GM19035 (cell line): ENCODE data around the gene LY86.

Source experiments
- ATAC-seq: cut with Tn5 transposase; IDR thresholded peaks from one replicate; pipeline ENCODE4 v1.9.1; 2021; ENCODE audit not compliant: unreplicated experiment

The LY86 gene

DNA sequence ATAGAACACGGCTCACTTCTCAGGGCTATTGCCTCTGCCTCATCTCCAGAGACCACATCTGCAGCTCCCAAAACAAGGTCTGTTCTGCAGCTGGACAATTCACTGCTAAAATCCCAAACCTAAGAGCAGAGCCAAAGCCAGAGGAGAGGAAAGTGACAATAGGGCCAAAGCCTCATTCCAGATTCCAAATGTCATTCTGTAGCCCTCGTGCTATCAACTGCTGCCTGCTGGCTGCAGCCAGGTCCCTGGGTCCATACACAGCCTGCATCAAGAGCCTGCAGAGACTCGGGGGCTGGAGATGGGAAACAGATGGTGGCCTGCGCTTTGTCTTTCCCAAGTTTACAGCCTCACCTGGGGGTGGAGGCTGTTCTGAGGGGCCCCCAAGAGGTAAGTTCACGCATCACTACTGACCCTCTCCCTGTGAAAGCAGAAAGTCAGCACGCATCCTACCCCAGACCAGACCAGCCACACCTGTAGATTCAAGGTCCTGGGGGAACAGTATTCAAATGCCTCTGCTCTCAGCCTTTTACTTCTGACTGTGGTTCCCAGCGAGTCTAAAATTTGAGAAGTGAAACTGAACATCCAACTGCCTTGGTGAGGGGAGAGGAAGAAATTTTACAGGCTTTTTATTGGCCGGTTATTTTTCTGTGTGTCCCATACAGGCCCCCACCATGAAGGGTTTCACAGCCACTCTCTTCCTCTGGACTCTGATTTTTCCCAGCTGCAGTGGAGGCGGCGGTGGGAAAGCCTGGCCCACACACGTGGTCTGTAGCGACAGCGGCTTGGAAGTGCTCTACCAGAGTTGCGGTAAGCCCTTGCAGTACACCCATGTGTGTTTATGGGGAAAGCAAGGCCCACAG lies at the start of gene LY86:
TSS of gene LY86 (plus strand) at position 657 of the 860 bp plus-strand sequence. CDS start at position 672, 15 bp downstream.
- ATAC-seq: peak; percentile 49

DNA sequence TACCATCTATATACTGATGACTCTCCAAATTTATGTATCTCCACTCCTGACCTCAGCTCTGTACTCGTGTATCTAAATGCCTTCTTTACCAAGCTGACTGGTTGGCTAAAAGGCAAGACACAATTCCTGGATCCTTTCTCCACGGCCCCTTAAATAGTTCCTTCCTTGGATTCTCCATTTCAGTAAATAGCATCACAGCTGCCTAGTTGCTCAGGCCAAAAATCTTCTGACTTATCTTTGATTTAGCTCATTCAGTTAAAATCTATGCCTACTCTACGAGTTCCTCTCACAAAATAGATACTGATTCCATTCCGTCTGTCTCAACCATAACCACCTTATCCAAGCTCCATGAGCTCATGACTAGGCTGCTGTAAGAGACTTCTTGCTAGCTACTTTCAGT lies 49.5 kb upstream of the LY86 start:
- ATAC-seq: no peak

DNA sequence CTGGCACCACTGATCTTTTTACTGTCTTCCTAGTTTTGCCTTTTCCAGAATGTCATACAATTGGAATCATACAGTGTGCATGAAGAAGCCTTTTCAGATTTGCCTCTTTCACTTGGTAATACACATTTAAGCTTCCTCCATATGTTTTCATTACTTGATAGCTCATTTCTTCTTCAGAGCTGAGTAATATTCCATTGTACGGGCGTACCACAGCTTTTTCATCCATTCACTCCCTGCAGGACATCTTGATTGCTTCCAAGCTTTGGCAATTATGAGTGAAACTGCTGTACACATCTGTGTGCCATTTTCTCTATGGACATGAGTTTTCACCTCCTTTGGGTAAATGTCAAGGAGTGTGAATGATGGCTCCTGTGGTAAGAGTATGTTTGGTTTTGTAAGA lies 46.2 kb upstream of the LY86 start:
- no peak for ATAC-seq

DNA sequence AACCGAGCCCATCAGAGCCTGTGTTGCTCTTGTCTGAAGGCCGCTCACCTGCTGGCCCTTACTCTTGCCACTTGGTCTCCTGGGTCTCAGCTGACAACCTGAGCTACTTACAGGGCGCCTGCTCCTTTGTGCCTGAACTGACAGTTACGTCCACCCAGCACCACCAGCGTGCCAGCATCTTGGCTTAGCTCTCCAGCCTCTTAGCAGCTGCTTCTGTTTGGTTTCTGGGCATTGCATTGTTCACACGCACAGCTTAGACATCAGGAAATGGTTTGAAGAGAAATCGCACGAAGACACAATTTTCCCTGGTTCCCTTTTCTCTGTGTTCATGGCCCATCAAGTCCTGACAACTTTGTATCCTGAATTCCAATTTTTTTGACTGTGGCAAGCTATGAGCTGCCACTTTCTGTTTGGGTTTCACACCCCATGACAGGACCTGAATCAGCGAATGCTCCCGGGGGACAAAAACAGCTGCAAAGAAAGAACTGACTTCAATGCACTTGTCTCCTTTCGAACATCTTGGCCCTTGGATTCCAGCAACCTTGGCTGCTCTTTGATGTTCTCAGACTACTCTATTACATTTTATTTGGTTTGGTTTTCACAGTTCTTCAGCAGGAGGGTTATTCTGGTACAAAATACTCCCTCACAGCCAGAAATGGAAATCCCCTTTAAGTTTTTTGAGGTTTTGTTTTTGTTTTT lies 45.2 kb upstream of the LY86 start:
- ATAC-seq: no peak

DNA sequence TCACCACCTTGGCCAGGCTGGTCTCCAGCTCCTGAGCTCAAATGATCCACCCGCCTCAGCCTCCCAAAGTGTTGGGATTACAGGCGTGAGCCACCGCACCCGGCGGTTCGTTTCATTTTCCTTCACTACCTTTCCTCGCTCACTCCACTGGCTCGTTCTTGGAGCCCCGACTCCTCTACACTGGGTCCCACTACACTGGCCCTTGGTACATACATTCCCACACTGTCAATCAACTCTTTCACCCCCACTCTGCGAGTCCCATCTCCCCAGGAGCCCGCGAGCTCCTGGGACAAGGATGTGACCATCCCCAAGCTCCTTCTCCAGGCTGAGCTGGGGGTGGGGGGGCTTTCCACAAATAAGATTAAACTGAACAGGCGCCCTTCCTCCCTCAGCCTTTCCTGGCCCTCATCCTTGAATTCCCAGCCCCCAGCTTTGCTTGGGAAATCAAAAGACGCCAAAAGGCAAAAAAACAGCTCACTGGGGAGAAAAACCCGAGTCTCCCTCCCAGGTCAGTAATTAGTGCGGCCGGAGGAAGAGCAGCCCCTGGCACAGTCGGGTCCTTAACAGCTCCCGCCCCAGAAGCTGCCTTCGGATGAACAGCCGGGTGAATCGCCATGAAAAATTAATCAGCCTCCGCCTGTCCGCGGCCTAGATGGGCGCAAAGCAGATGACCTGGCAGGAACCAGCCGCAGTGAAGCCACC lies 42.8 kb upstream of the LY86 start:
- ATAC-seq: peak; percentile 13

DNA sequence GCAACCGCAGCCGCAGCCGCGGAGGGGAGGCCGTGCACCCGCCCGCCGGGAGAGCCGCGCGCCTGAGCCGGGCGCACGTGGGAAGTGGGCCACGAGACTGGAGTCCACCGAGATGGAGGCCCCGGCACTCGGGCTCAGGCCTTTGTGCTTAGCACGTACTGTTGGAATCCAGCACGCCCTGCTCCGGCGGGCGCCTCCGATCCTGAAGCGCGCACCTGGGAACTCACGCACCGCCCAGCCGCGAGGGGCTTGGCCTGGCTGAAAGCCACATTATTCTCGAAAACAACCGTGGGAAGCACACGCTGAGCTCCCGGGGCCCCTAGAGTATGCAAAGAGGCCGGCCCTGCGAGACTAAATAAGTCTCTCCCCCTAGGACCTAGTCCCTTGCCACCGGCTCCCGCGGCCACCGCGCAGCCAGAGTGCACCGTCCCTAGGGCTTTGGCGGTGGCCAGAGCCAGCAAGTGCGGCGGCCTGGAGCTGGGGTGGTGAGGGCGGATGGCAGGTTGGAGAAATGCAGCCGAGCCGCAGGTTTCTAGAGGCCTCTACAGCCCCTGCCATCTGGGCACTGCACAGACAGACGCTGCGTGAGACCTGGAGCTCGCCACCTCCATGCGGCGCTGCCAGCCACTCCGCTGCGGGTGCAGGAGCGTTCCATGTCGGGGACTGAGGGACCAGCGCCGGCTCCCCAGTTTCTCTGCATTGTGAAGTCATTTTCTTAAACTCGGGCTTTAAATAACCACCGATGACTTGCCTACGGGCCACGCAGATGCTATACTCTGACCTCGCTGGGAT lies 42.0 kb upstream of the LY86 start:
- ATAC-seq: peak; percentile 46

DNA sequence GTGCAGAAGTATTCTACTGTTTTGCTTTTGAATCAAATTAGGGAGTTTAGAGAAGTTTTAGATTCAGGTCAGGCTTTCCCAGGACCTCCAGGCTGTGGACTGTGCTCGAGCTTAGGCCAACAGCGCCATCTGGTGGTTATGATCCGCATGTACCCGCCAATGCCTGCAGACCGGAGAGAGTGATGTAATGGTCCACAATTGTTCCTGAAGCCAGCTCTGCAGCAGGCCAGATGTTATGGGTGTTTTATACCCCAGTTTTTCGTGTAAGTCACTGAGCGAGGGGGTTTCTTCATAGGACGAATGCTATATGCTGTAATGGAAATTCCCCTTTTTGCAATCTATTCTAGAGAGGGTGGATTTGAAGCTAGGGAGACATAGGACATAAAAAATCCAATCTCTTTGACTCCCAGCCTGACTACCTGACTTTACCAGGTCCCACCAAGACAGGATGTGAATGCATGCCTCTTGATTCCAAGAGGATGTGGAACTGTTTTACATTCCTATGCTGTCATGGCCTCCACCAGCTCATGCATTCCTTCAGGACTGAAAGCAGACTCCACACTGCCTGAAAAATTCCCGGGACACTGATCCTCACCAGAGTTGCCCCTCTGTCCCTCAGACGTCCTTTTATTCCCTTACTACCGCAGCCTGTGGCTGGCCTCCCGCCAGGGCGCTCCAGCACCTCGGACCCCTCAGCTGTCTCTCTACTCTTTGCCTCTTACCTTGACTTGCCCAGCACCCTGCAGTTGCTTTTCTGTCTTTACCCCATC lies 41.2 kb upstream of the LY86 start:
- ATAC-seq: peak; percentile 80

DNA sequence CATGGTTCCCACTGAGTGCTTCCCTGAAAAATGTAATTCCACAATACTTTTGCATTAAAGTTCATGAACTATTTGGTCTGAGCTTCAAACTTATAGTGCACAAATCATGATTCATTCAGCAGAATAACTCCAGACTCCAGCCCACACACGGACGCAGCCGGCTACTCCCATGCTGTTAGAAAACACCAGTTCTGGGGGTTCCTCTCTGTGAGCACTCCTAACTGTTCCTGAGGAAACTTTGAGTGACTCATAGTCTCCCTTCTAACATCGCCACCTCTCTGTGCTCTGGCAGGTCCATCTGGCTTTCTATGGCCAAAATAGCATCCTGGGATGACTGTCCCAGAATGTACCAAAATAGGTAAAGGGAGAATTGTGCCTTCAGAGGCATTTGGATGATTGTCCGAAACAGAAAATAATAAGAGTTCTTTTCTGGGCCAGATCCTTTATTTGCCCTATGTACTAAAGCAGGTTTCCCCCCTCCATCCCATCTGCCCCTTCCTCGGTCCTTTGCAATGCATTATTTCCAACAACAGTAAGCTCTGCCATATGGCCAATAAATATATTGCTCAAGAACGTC lies 32.3 kb upstream of the LY86 start:
- no peak for ATAC-seq

DNA sequence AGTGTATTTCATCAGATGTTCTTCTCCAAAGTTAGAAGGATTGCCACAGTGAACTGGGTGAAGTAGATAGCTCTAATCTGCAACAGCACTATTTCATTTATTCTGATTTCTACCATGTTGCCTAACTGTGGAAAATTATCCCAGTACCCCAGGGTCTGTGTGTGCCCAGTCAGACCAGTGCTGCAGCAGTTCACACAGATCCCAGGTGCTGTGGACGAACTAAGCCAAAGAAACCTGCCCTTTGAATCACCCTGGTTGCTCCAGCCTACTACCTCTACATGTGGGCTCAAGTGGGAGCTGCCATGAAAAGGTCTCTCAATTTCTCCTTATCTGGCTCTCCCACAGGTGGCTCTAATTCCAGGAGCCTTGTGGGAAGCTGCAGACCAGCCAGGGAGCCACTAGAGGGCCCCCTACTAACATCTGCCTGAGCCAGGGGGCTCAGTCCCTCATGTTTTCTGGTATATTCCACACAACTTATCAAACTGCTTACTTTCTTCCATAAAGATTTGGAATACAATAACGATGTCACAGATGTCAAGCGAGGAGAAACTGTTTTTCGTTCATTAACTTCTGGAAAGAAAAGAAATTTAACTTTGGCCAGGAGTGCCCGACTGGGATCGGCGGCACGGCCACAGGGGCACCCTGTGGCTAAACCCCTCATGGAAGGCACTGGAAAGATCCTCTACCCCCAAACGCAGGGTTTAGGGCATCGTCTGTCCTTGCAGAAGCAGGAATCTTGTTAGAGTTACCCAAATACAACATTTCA lies 31.6 kb upstream of the LY86 start:
- no peak for ATAC-seq

DNA sequence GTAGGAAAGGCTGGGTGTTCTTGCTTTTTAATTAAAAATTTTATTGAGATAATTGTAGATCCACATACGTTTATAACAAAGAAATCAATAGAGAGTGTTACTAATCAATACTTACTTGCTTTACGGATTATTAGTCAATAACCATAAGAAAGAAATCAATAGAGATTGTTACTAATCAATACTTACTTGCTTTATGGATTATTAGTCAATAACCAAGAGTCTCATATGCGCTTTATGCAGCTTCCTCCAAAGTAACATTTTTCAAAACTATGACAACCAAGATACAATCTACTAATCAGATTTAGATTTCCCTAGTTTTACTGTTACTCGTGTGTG lies 31.0 kb upstream of the LY86 start:
- no peak for ATAC-seq

DNA sequence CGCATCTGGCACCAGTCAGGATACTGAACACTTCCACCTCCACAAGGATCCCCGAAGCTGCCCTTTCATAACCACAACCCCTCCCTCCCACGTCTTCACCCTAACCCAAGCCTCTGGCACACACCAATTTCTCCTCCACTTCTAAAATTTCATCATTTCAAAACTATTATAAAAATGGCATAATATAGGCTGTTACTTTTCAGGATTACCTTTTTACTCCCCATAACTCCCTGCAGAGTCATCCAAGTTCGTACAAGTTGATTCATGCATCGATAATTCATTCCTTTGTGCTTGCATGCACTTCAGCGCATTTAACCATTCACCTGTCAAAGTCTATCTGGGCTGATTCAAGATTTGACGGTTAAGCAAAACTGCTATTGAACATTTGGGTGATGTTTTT lies 30.6 kb upstream of the LY86 start:
- ATAC-seq: no peak

DNA sequence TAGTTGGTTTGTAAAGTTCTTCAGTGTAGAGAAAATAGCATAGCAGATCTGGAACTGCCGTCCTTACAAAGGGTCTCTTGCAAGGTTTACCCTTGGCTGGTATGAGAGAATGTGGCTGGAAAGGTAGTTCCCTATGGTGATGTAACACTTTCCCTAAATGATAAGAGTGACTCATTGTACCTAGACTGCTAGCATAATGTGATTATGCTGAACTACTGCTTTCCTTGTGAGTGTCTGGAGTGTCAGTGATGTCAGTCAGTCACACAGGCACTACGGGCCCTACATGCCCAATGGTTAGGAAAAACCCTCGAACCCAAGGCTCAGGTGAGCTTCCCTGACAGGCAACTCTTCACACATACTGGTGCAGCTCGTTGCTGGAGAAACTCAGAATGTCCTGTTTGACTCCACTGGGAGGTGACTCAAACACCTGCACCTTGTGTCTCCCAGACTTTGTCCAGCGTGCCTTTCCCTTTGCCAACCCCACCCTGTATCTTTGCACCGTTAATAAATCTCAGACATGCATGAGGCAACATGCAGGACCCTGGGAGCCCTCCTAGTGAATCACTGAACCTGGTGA lies 28.4 kb upstream of the LY86 start:
- ATAC-seq: no peak

DNA sequence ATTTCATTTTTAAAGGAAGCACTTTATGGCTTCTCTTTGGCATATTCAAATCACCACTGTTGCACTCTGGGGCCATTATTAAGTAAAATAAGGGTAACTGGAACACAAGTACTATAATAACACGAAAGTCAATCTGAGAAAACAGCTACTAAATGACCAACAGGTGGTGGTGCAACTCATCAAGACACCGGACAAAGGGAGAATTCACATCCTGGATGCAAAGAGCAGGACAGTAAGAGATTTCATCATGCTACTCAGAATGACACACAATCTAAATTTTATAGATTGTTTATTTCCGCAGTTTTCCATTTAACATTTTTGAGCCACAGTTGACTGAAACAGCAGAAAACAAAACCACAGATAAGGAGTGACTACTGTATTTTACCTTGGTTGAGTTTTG lies 27.6 kb upstream of the LY86 start:
- ATAC-seq: no peak

DNA sequence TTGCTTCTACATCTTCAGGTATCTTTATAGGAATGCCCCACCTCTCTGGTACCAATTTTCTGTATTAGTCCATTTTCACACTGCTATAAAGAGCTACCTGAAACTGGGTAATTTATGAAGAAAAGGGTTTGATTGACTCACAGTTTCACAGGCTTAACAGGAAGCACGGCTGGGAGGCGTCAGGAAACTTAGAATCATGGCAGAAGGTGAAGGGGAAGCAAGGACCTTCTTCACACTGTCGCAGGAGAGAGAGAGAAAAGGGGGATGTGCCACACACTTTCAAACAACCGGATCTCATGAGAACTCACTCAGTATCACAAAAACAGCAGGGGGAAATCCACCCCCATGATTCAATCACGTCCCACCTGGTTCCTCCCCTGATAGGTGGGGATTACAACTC lies 24.4 kb upstream of the LY86 start:
- no peak for ATAC-seq

DNA sequence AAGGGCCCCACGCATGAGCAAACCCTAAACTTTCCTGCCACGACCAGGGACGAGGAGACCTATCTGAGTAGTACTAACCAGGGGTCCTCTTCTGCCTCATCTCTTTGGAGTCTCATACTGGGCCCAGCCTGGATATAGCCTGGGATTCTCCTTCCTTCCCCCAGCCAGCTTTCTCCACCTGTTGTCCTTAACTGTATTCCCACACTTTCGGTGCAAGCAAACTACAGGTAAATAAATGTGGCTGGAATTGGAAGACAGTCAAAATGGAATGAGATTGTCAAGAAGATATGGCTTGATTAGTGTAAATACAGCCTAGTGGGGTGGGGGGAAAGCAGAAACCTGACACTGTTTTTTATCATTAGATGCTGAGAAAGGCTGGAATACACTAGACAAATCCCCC lies 23.5 kb upstream of the LY86 start:
- ATAC-seq: no peak

DNA sequence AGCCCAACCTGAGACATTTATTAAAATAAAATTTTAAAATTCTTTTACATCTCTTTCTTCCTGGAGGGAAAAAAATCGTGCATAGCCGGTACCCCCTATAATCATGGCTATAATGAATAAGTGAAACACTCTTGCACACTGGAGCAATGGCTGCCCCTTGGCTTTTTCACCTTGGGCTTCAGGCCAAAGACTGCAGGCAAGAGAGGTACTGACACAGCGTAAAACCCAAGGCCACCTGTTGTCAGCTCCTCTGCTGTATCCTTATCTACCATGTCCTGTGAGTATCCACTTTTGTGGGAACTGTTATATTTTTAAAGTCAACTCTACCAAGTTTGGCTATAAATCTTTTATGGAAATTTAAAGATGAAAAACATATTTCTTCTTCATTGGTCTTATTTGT lies 23.0 kb upstream of the LY86 start:
- no peak for ATAC-seq

DNA sequence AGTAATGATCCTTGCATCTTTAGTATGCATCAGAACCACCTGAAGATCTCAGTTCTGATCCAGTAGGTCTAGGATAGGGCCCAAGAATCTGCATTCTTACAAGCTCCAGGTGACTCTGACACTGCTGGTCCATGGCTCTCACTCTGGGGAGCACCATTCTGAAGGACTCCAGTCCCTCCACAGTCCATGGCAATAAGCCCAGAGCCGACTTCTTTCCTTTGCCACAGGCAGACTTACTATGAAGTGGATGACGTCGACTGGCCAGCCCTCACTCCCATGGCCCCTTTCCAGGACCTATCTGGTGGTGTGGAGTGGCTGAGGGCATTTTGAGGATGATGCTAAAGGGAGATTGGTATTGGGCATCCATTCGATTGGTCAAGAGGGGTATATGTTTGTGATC lies 21.8 kb upstream of the LY86 start:
- ATAC-seq: no peak

DNA sequence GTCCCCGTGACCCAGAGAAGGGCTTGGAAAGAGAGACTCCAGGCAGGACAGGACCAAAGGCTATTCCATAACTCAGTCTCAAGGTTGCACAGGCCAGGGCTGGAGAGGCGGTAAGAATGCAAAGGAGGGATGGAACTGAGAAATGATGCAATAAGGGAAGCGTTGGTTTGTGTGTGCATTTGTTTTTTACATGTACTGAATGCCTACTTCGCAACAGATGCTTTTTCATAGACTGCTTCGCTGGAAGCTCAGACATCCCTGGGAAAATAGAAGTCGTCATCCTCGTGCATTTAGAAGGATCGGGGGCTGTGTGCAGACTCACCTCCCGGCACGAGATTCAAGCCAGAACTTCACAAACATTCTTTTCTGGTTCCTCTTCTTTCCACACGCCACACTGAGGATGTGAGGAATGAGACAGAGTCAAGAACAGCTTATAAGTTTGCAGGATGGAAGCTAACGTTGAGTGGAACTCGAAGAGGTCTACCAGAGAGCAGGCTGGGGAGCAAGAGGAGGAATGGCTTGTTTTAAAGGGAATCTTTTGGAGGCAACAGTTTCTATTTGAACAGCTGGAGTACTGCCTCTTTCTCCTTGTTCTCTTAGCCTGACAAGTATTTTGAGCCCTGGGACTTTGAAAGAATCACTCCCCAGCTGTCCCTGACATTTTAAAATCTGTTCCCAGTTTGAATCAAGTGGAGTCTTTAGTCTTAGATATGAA lies 19.3 kb upstream of the LY86 start:
- no peak for ATAC-seq
